ENCODE results near the gene WRNIP1.
A peak's percentile ranks its signal among the peaks of the same experiment; 100 is the strongest.

The WRNIP1 gene

GRCh38 chr6:2783188-2783963 lies 18.2 kb downstream of the WRNIP1 start:
- no peak overlapping the region for H3K4me3 ChIP-seq (ENCODE audit: low read length)
- peaks cover 7% of the 10 kb centered on the region for H3K36me3 ChIP-seq (ENCODE audit: control insufficient read depth, insufficient read depth, low read length)
- no peak overlapping the region for H3K9ac ChIP-seq (ENCODE audit: low read length)
- H3K27ac ChIP-seq (ENCODE audit: low read depth, low read length): no peak overlapping the region
- no peaks in the 10 kb centered on the region for H3K4me1 ChIP-seq (ENCODE audit: control insufficient read depth, insufficient read depth, low read length)
- H3K27me3 ChIP-seq (ENCODE audit: control insufficient read depth, insufficient read depth, low read length): no peaks in the 10 kb centered on the region

GRCh38 chr6:2784061-2784460 lies 18.9 kb downstream of the WRNIP1 start:
- no peak overlapping the region for H3K27ac ChIP-seq (ENCODE audit: low read depth, low read length)
- H3K4me3 ChIP-seq (ENCODE audit: low read length): no peak overlapping the region
- no peak overlapping the region for H3K9ac ChIP-seq (ENCODE audit: low read length)
- peaks cover 7% of the 10 kb centered on the region for H3K36me3 ChIP-seq (ENCODE audit: control insufficient read depth, insufficient read depth, low read length)
- H3K4me1 ChIP-seq (ENCODE audit: control insufficient read depth, insufficient read depth, low read length): no peaks in the 10 kb centered on the region
- H3K27me3 ChIP-seq (ENCODE audit: control insufficient read depth, insufficient read depth, low read length): no peaks in the 10 kb centered on the region

GRCh38 chr6:2784930-2785329 lies 19.7 kb downstream of the WRNIP1 start:
- H3K27ac ChIP-seq (ENCODE audit: low read depth, low read length): no peak overlapping the region
- H3K36me3 ChIP-seq (ENCODE audit: control insufficient read depth, insufficient read depth, low read length): peaks cover 7% of the 10 kb centered on the region
- no peaks in the 10 kb centered on the region for H3K27me3 ChIP-seq (ENCODE audit: control insufficient read depth, insufficient read depth, low read length)
- H3K9ac ChIP-seq (ENCODE audit: low read length): no peak overlapping the region
- no peak overlapping the region for H3K4me3 ChIP-seq (ENCODE audit: low read length)
- no peaks in the 10 kb centered on the region for H3K4me1 ChIP-seq (ENCODE audit: control insufficient read depth, insufficient read depth, low read length)

- H3K27me3 ChIP-seq (ENCODE audit: control insufficient read depth, insufficient read depth, low read length): no peaks in the 10 kb centered on the region
- no peak overlapping the region for H3K27ac ChIP-seq (ENCODE audit: low read depth, low read length)
- no peak overlapping the region for H3K4me3 ChIP-seq (ENCODE audit: low read length)
- peaks cover 3% of the 10 kb centered on the region for H3K36me3 ChIP-seq (ENCODE audit: control insufficient read depth, insufficient read depth, low read length)
- H3K9ac ChIP-seq (ENCODE audit: low read length): no peak overlapping the region
- H3K4me1 ChIP-seq (ENCODE audit: control insufficient read depth, insufficient read depth, low read length): peaks cover 10% of the 10 kb centered on the region
Observed at GRCh38 chr6:2786269-2786668, 21.1 kb downstream of the WRNIP1 start.

GRCh38 chr6:2790588-2791449 lies 25.6 kb downstream of the WRNIP1 start:
- no peak overlapping the region for H3K9ac ChIP-seq (ENCODE audit: low read length)
- H3K27me3 ChIP-seq (ENCODE audit: control insufficient read depth, insufficient read depth, low read length): no peaks in the 10 kb centered on the region
- no peaks in the 10 kb centered on the region for H3K36me3 ChIP-seq (ENCODE audit: control insufficient read depth, insufficient read depth, low read length)
- peaks cover 13% of the 10 kb centered on the region for H3K4me1 ChIP-seq (ENCODE audit: control insufficient read depth, insufficient read depth, low read length)
- H3K27ac ChIP-seq (ENCODE audit: low read depth, low read length): peak overlapping the region; percentile 82
- H3K4me3 ChIP-seq (ENCODE audit: low read length): no peak overlapping the region

GRCh38 chr6:2791450-2791974 lies 26.3 kb downstream of the WRNIP1 start:
- Histone ChIP-seq H3K9ac (ENCODE audit: low read length) (no peak overlapping the region), H3K27ac (ENCODE audit: low read depth, low read length) (peak overlapping the region; percentile 82), H3K27me3 (ENCODE audit: control insufficient read depth, insufficient read depth, low read length) (no peaks in the 10 kb centered on the region)

GRCh38 chr6:2792330-2793110 lies 27.3 kb downstream of the WRNIP1 start:
- Histone ChIP-seq H3K36me3 (ENCODE audit: control insufficient read depth, insufficient read depth, low read length) (no peaks in the 10 kb centered on the region), H3K27me3 (ENCODE audit: control insufficient read depth, insufficient read depth, low read length) (no peaks in the 10 kb centered on the region), H3K4me3 (ENCODE audit: low read length) (no peak overlapping the region), H3K4me1 (ENCODE audit: control insufficient read depth, insufficient read depth, low read length) (peaks cover 13% of the 10 kb centered on the region), H3K27ac (ENCODE audit: low read depth, low read length) (no peak overlapping the region), H3K9ac (ENCODE audit: low read length) (no peak overlapping the region)

More at GRCh38 chr6:2791450-2791974, 26.3 kb downstream of the WRNIP1 start:
- H3K36me3 ChIP-seq (ENCODE audit: control insufficient read depth, insufficient read depth, low read length): no peaks in the 10 kb centered on the region
- H3K4me1 ChIP-seq (ENCODE audit: control insufficient read depth, insufficient read depth, low read length): peaks cover 13% of the 10 kb centered on the region
- no peak overlapping the region for H3K4me3 ChIP-seq (ENCODE audit: low read length)

GRCh38 chr6:2793534-2794151 lies 28.4 kb downstream of the WRNIP1 start:
- H3K27me3 ChIP-seq (ENCODE audit: control insufficient read depth, insufficient read depth, low read length): no peaks in the 10 kb centered on the region
- no peak overlapping the region for H3K9ac ChIP-seq (ENCODE audit: low read length)
- H3K4me3 ChIP-seq (ENCODE audit: low read length): no peak overlapping the region
- no peak overlapping the region for H3K27ac ChIP-seq (ENCODE audit: low read depth, low read length)
- no peaks in the 10 kb centered on the region for H3K36me3 ChIP-seq (ENCODE audit: control insufficient read depth, insufficient read depth, low read length)
- H3K4me1 ChIP-seq (ENCODE audit: control insufficient read depth, insufficient read depth, low read length): peaks cover 13% of the 10 kb centered on the region

GRCh38 chr6:2794171-2794730 lies 29.1 kb downstream of the WRNIP1 start:
- Histone ChIP-seq H3K4me3 (ENCODE audit: low read length) (no peak overlapping the region), H3K36me3 (ENCODE audit: control insufficient read depth, insufficient read depth, low read length) (no peaks in the 10 kb centered on the region), H3K27ac (ENCODE audit: low read depth, low read length) (no peak overlapping the region), H3K27me3 (ENCODE audit: control insufficient read depth, insufficient read depth, low read length) (no peaks in the 10 kb centered on the region), H3K4me1 (ENCODE audit: control insufficient read depth, insufficient read depth, low read length) (peaks cover 13% of the 10 kb centered on the region), H3K9ac (ENCODE audit: low read length) (no peak overlapping the region)

- Histone ChIP-seq H3K27ac (ENCODE audit: low read depth, low read length) (no peak overlapping the region), H3K4me3 (ENCODE audit: low read length) (no peak overlapping the region), H3K9ac (ENCODE audit: low read length) (no peak overlapping the region), H3K36me3 (ENCODE audit: control insufficient read depth, insufficient read depth, low read length) (no peaks in the 10 kb centered on the region), H3K4me1 (ENCODE audit: control insufficient read depth, insufficient read depth, low read length) (peaks cover 13% of the 10 kb centered on the region), H3K27me3 (ENCODE audit: control insufficient read depth, insufficient read depth, low read length) (no peaks in the 10 kb centered on the region)
Observed at GRCh38 chr6:2795162-2795561, 30.0 kb downstream of the WRNIP1 start.

- Histone ChIP-seq H3K9ac (ENCODE audit: low read length) (no peak overlapping the region), H3K36me3 (ENCODE audit: control insufficient read depth, insufficient read depth, low read length) (no peaks in the 10 kb centered on the region), H3K27ac (ENCODE audit: low read depth, low read length) (no peak overlapping the region), H3K4me1 (ENCODE audit: control insufficient read depth, insufficient read depth, low read length) (peaks cover 6% of the 10 kb centered on the region), H3K4me3 (ENCODE audit: low read length) (no peak overlapping the region), H3K27me3 (ENCODE audit: control insufficient read depth, insufficient read depth, low read length) (no peaks in the 10 kb centered on the region)
Observed at GRCh38 chr6:2795956-2796355, 30.8 kb downstream of the WRNIP1 start.

Data from rectal smooth muscle tissue (tissue), 1 donor.